Motor neuron (in vitro differentiated cells): Measurements from ENCODE around the gene MAD2L1. TPM values are rescaled to one million over a fixed set of nuclear protein-coding genes. Genes with fewer than 3 reads are reported as not detected.
"Not testable (repeated sequence)": the region's sequence is repeated elsewhere in the genome, so short reads cannot be mapped to it uniquely, and the experiment has no call there.

ENCODE experiments used
- ATAC-seq, 8 experiments: fragments of 200-7000 bp; cut with Tn5 transposase; replicated peaks in 6 of 8; 2 replicates each; pipeline ENCODE4 v1.8.0; 2021; ENCODE audit warnings: mild to moderate bottlenecking in 8 of 8, moderate library complexity in 8 of 8
- H3K27ac ChIP-seq, 2 donors: fragments of 250-450 bp; sonication (Bioruptor Pico); 2 replicates each; pipeline ENCODE4 v1.9.0; 2021; ENCODE audit warnings: antibody characterized with exemption in 2 of 2, mild to moderate bottlenecking in 2 of 2, moderate library complexity in 1 of 2
- H3K4me1 ChIP-seq, 2 donors: fragments of 250-450 bp; sonication (Bioruptor Pico); replicated peaks in 1 of 2; 2 replicates each; pipeline ENCODE4 v1.6.1; 2021; ENCODE audit warnings: antibody characterized with exemption in 2 of 2, mild to moderate bottlenecking in 2 of 2, moderate library complexity in 1 of 2
- H3K4me3 ChIP-seq, 5 donors: fragments of 250-450 bp; sonication (Bioruptor Pico); 2 replicates each; pipeline ENCODE4 v1.9.0; 2021; ENCODE audit warnings: antibody characterized with exemption in 5 of 5, mild to moderate bottlenecking in 5 of 5, moderate library complexity in 4 of 5
- WGBS, 10 experiments: fragments of 450-650 bp; shearing (Covaris generic); methylation state at CpG; one replicate each; pipeline ENCODE4 v1.0.0; 2022; 5-methylcytosine and 5-hydroxymethylcytosine counted together
- in situ Hi-C, 9 experiments: fragments of 400-800 bp; cut with MboI; loops; one replicate each; pipeline ENCODE4 v1.15.0; 2021; ENCODE audit warnings: low sequenced_read_pairs in 9 of 9, low pct_unique_long_range_greater_than_20kb in 2 of 9; ENCODE audit not compliant: unreplicated experiment in 9 of 9
- total RNA-seq, 8 experiments: library from RNA; unstranded; fragments of 300-600 nt; gene quantifications; 2 replicates each; pipeline versions ENCODE4 v1.2.3 to v1.2.4, GENCODE V29; 2022

Gene MAD2L1
- total RNA-seq, 8 experiments from 2014 or later: 0.97 to 65.5 (median 10.2) TPM

GRCh38 chr4:120079839-120080520 is 13.3 kb upstream of the MAD2L1 start:
- Histone ChIP-seq H3K4me1 (peaks cover 18 to 24% of the 10 kb centered on the region in 2 donors), H3K4me3 (no peak overlapping the region), H3K27ac (no peak overlapping the region)
- ATAC-seq: no peak
- 40 to 95% (median 80%) methylated on average over 2 to 5 of the region's 5 CpGs for WGBS, 10 experiments
- in situ Hi-C loops: no loop called here

- ATAC-seq: no peak
- Histone ChIP-seq H3K4me1 (peaks cover 15 to 18% of the 10 kb centered on the region in 2 donors), H3K4me3 (no peak overlapping the region), H3K27ac (no peak overlapping the region)
- in situ Hi-C loops: no loop called here
- WGBS, 10 experiments: 38 to 100% (median 93%) methylated on average over 1 of the region's 1 CpG; no CpG with 5 or more reads in 2 of the 10 experiments
Measured at GRCh38 chr4:120078216-120078615, 11.6 kb upstream of the MAD2L1 start.

DNA sequence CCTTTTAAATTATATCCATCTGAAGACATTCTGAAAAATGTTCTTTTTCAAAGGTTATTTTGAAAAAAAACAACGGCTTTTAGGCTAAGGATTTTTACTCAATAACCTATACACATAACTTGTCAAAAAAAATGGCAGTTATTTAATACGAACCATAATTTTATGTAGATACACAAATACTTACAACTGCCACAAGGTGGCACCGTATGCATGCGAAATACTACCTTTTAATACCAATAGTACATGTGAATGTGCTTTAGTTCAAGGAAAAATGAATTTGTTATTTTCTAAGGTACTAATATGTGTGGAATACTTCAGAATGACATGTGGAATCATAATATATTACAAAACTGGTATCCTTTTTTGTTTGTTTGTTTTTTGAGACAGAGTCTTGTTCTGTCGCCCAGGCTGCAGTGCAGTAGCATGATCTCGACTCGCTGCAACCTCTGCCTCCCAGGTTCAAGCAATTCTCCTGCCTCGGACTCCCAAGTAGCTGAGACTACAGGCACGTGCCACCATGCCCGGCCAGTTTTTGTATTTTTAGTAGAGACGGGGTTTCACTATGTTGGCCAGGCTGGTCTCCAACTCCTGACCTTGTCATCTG is 4.6 kb upstream of the MAD2L1 start:
- no peak overlapping the region for H3K4me3 ChIP-seq
- no peak for ATAC-seq
- in situ Hi-C loops: no loop called here
- H3K27ac ChIP-seq: no peak overlapping the region
- H3K4me1 ChIP-seq: peaks cover 9 to 14% of the 10 kb centered on the region in 2 donors
- 9 to 54% (median 26%) methylated on average over 1 to 11 of the region's 11 CpGs for WGBS, 10 experiments

DNA sequence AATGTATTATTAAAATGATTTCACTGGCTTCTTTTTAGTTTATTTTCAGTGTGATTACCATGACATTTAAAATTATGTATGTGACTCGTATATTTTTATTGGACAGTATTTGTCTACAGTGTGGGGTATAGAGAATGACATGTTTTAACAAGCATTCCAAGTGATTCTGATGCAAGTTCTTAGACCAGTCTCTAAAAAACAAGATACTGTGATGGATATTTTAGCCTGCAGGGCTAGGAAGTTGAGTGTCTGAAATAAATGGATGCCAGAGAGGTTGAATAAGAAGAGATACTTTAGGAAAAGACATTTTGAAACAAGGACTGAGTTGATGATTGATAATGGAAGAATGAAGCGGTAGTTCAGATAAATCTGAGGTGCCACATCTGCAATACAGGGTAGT is 3.5 kb upstream of the MAD2L1 start:
- WGBS, 10 experiments: 20 to 97% (median 69%) methylated on average over 1 to 2 of the region's 2 CpGs
- no peak for ATAC-seq
- Histone ChIP-seq H3K27ac (no peak overlapping the region), H3K4me3 (no peak overlapping the region), H3K4me1 (peaks cover 14 to 17% of the 10 kb centered on the region in 2 donors)
- in situ Hi-C loops: no loop called here

DNA sequence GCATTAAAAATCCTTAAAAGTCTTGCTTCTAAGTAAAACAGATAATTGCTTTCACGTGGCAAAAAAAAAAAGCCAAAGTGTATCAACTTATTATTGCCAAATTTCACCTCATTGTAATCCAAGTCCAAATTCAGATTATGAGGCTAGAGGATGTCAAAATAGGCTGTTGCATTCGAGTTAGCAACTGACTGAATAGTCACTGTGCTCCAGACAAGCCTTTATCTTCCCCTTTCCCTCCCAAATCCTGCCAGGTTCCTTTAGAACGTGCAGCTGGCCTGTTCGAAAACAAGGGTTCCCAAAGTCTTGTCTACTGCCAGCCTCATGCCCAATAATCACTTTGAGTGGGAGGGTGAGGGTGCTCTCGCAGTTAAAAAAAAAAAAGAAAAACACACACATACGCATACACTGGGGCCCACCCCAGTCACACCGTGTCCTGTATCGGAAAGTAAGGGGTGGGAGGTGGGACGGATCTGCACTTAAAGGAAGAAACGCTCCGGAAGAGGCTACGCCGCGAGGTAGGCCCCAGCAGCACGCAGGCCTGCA is 603 bp downstream of the MAD2L1 start:
- no peak for ATAC-seq

DNA sequence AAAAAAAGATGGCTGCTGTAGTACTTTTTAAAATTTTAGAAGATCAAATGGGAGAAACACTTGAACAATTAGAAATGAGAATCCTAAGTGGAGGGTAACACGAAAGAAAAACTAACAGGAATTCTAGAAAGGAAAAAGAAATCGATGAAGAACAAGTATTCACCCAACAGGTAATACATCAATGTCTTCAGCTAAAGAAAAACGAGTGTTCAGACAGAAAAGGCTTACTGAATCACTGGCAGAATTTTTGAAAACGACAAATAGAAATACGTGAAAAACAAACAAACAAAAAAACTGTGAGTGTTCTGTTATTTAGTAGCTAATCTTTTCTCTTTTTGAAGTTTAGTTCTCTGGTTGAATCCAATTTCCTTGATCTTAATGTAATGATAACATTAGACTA is 1.8 kb downstream of the MAD2L1 start:
- WGBS, 10 experiments: 0 to 58% (median 6%) methylated on average over 5 of the region's 5 CpGs
- in situ Hi-C loops: no loop called here
- Histone ChIP-seq H3K4me3 (no peak overlapping the region), H3K27ac (no peak overlapping the region), H3K4me1 (peaks cover 21 to 27% of the 10 kb centered on the region in 2 donors)
- ATAC-seq: no peak

More for the DNA sequence above, 603 bp downstream of the MAD2L1 start:
- WGBS, 10 experiments: 0 to 1% (median 0%) methylated on average over 1 to 8 of the region's 15 CpGs; no CpG with 5 or more reads in 1 of the 10 experiments
- H3K4me1 ChIP-seq: peaks cover 23 to 27% of the 10 kb centered on the region in 2 donors
- peak overlapping the region; percentile 60 to 76 (median 65) for H3K4me3 ChIP-seq
- H3K27ac ChIP-seq: peak overlapping the region; percentile 4 to 74
- in situ Hi-C loops: no loop called here

DNA sequence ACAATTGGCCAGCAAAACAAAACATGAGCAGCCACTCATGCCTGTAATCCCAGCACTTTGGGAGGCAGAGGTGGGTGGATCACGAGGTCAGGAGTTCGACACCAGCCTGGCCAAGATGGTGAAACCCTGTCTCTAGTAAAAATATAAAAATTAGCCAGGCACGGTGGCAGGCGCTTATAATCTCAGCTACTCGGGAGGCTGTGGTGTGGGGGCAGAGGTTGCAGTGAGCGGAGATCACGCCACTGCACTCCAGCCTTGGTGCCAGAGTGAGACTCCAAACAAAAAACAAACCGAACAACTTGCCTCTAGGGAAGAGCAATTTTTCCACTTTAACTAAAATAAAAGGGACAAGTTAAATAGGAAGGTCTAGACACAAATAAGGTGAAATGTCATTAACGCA is 2.9 kb downstream of the MAD2L1 start:
- peaks cover 21 to 27% of the 10 kb centered on the region in 2 donors for H3K4me1 ChIP-seq
- in situ Hi-C loops, ATAC-seq, H3K4me3 ChIP-seq, H3K27ac ChIP-seq: not testable (repeated sequence)
- 60 to 100% (median 82%) methylated on average over 1 to 9 of the region's 9 CpGs for WGBS, 10 experiments

- Histone ChIP-seq H3K4me1 (peaks cover 12 to 21% of the 10 kb centered on the region in 2 donors), H3K27ac (no peak overlapping the region), H3K4me3 (no peak overlapping the region)
- in situ Hi-C loops: no loop called here
- ATAC-seq: no peak
- WGBS, 10 experiments: 51 to 100% (median 74%) methylated on average over 1 to 5 of the region's 5 CpGs
Measured at GRCh38 chr4:120062663-120063195, 3.9 kb downstream of the MAD2L1 start.

DNA sequence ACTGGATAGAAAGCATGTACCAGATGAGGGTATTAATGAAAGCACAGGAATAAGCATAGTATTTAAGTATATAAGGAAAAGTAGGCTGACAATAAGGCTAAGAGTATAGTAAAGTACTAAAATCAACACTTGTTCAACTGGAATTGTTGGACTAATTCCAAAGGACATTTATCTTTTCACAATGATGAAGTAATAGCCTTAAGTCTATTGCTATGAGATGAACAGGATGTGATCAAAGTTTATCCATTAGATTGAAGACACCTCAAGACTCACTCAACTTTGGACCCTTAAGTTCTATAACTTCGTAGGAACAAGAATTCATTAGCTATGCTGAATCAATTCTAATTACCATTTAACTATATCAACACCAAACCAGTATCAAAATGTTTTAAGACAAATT is 7.6 kb downstream of the MAD2L1 start:
- WGBS, 10 experiments: 44 to 100% (median 79%) methylated on average over 1 of the region's 1 CpG; no CpG with 5 or more reads in 3 of the 10 experiments
- H3K4me3 ChIP-seq: no peak overlapping the region
- H3K27ac ChIP-seq: no peak overlapping the region
- in situ Hi-C loops: no loop called here
- peaks cover under 1 to 12% of the 10 kb centered on the region in 2 donors for H3K4me1 ChIP-seq
- no peak for ATAC-seq

- ATAC-seq: no peak
- H3K4me3 ChIP-seq: no peak overlapping the region
- peaks cover 0 to 8% of the 10 kb centered on the region in 2 donors for H3K4me1 ChIP-seq
- in situ Hi-C loops: no loop called here
- H3K27ac ChIP-seq: no peak overlapping the region
Measured at GRCh38 chr4:120057416-120057815, 9.2 kb downstream of the MAD2L1 start.

DNA sequence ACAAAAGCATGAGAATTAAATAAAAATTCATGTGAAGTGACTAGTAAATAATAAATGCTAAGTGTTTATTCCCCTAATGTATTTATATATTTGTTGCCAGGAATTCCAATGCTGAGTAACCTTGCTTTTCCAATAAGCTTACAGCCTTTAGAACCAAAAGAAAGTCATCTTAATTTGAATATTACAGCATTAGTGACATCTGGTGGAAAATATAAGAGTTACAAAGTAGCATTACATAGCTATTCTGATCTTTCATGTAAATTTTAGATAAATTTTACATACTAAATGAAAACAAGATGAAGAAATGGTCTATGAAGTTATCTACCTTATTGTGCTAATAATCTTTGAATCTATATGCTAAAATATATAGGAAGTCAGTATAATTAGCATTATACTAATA is 10.4 kb downstream of the MAD2L1 start:
- in situ Hi-C loops: no loop called here
- Histone ChIP-seq H3K27ac (no peak overlapping the region), H3K4me1 (peaks cover 0 to 8% of the 10 kb centered on the region in 2 donors), H3K4me3 (no peak overlapping the region)
- ATAC-seq: peak in 3 of 8 experiments; percentile 54 to 77 (median 65)

GRCh38 chr4:120055795-120056194 is 10.9 kb downstream of the MAD2L1 start:
- 67 to 100% (median 100%) methylated on average over 1 of the region's 1 CpG; no CpG with 5 or more reads in 3 of the 10 experiments for WGBS, 10 experiments
- in situ Hi-C loops: no loop called here
- H3K27ac ChIP-seq: no peak overlapping the region
- peaks cover 0 to 8% of the 10 kb centered on the region in 2 donors for H3K4me1 ChIP-seq
- ATAC-seq: no peak
- no peak overlapping the region for H3K4me3 ChIP-seq

DNA sequence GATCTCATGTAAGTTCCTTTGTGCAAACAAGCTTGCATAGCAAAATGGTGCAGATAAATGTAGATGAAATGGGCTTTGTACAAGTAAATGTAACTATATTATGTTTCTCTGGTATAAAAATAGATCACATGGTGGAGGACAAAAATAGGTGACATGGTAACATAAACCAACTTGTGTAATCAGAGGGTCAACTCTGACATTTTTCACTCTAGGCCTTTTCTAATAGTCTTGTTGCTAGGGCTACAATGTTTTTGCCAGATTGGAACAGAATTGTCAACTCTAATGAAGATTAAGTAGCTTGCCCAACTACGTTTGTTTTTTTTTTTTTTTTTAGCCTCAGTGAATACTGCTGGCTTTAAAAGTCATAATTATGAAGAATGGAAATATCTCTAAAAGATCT is 11.5 kb downstream of the MAD2L1 start:
- H3K4me3 ChIP-seq: no peak overlapping the region
- no peak overlapping the region for H3K27ac ChIP-seq
- H3K4me1 ChIP-seq: peaks cover 0 to 8% of the 10 kb centered on the region in 2 donors
- in situ Hi-C loops: no loop called here
- 0 to 50% (median 25%) methylated on average over 1 of the region's 1 CpG; no CpG with 5 or more reads in 1 of the 10 experiments for WGBS, 10 experiments
- peak in 1 of 8 experiments; percentile 40 for ATAC-seq
